HCT116 (cell line): Measurements from ENCODE around the gene TNFSF8. TPM values are rescaled to one million over a fixed set of nuclear protein-coding genes. Genes with fewer than 3 reads are reported as not detected.

Source experiments
- ATAC-seq: fragments of 200-7000 bp; cut with Tn5 transposase; 2 replicates; pipeline ENCODE4 v1.9.1; 2020; ENCODE audit warnings: mild to moderate bottlenecking, moderate library complexity
- BruUV-seq: library from RNA; stranded (reverse); fragments of 400-500 nt; replicated peaks from 2 replicates; lab custom pipeline; 2021; lab: Mats Ljungman, UMichigan
- CTCF ChIA-PET: fragments of 300-600 bp; sonication (Branson Sonifier 250); formaldehyde crosslinking; loops from one replicate; lab custom pipeline; 2021; ENCODE audit warnings: antibody characterized with exemption; lab: Charles Lee
- POLR2A ChIA-PET: fragments of 300-600, 350-600 bp; sonication (Branson Sonifier 250); formaldehyde crosslinking; loops from one replicate; lab custom pipeline; 2021; ENCODE audit warnings: antibody characterized with exemption; lab: Charles Lee
- RAD21 ChIA-PET, 2 experiments: fragments of 300-600 bp; sonication (Branson Sonifier 250); formaldehyde crosslinking; loops; one replicate each; lab custom pipeline; 2023; ENCODE audit warnings: low total read pairs in 2 of 2; ENCODE audit not compliant: uncharacterized antibody in 2 of 2, unreplicated experiment in 2 of 2, low non-redundant PET in 1 of 2; lab: Charles Lee
- DNase-seq: peaks from one replicate; pipeline ENCODE4 v3.0.0-alpha.2; 2010; ENCODE audit warnings: low read depth, low spot score
- H2AFZ ChIP-seq: fragments of 200-600 bp; shearing (Covaris generic), sonication (generic); 2 replicates; pipeline ENCODE4 v1.6.1; 2017; ENCODE audit warnings: low read depth, mixed run types, mixed read lengths, antibody characterized with exemption, low read length; ENCODE audit not compliant: poor library complexity, severe bottlenecking
- H3K27ac ChIP-seq: 2 replicates; pipeline ENCODE4 v1.5.1; 2012; ENCODE audit warnings: low read depth, low read length
- H3K27me3 ChIP-seq: fragments of 200-600 bp; sonication (generic); 2 replicates; pipeline ENCODE4 v1.6.1; 2016; ENCODE audit warnings: mixed run types, low read length, mixed read lengths; ENCODE audit not compliant: insufficient read depth
- H3K36me3 ChIP-seq, 2 experiments: fragments of 200-500 bp in 1 of 2; fragments of 200-600 bp in 1 of 2; sonication (Bioruptor generic) in 1 of 2; sonication (generic) in 1 of 2; 2 replicates each; pipeline versions ENCODE4 v1.5.1 to v1.6.1; 2014 to 2016; ENCODE audit warnings: low read length in 2 of 2, inconsistent platforms in 1 of 2, mixed read lengths in 1 of 2, mixed run types in 1 of 2; ENCODE audit not compliant: insufficient read depth in 2 of 2, control insufficient read depth in 1 of 2
- H3K4me1 ChIP-seq, 2 experiments: fragments of 200-600 bp in 1 of 2; sonication (generic) in 1 of 2; 2 replicates each; pipeline versions ENCODE4 v1.5.1 to v1.6.1; 2012 to 2017; ENCODE audit warnings: low read length in 2 of 2, inconsistent platforms in 1 of 2, mild to moderate bottlenecking in 1 of 2, mixed read lengths in 1 of 2, mixed run types in 1 of 2, moderate library complexity in 1 of 2; ENCODE audit not compliant: insufficient read depth in 2 of 2, control insufficient read depth in 1 of 2
- H3K4me2 ChIP-seq: fragments of 200-600 bp; sonication (generic); 2 replicates; pipeline ENCODE4 v1.6.1; 2017; ENCODE audit warnings: mixed run types, low read length, mixed read lengths
- H3K4me3 ChIP-seq, 2 experiments: fragments of 200-600 bp in 1 of 2; sonication (generic) in 1 of 2; replicated peaks in 1 of 2; 2 replicates each; pipeline ENCODE4 v1.5.1; 2011 to 2016; ENCODE audit warnings: low read length in 2 of 2, control low read depth in 1 of 2, low read depth in 1 of 2, mild to moderate bottlenecking in 1 of 2, mixed read lengths in 1 of 2, mixed run types in 1 of 2
- H3K79me2 ChIP-seq: fragments of 200-600 bp; sonication (generic); 2 replicates; pipeline ENCODE4 v1.6.1; 2017; ENCODE audit warnings: mild to moderate bottlenecking, mixed run types, low read length, moderate library complexity, mixed read lengths; ENCODE audit not compliant: insufficient read depth
- H3K9ac ChIP-seq: fragments of 200-600 bp; sonication (generic); 2 replicates; pipeline ENCODE4 v1.6.1; 2016; ENCODE audit warnings: low read length, mixed read lengths
- H3K9me2 ChIP-seq: fragments of 200-600 bp; sonication (generic), shearing (Covaris generic); 2 replicates; pipeline ENCODE4 v1.6.1; 2017; ENCODE audit warnings: mixed run types, mild to moderate bottlenecking, moderate library complexity; ENCODE audit not compliant: insufficient read depth
- H3K9me3 ChIP-seq, 2 experiments: fragments of 200-500 bp in 1 of 2; fragments of 200-600 bp in 1 of 2; sonication (Bioruptor generic) in 1 of 2; sonication (generic) in 1 of 2; 2 replicates each; pipeline ENCODE4 v1.6.1; 2014 to 2017; ENCODE audit warnings: low read length in 2 of 2, mixed read lengths in 2 of 2, inconsistent platforms in 1 of 2, low read depth in 1 of 2, mild to moderate bottlenecking in 1 of 2, mixed run types in 1 of 2, moderate library complexity in 1 of 2; ENCODE audit not compliant: control insufficient read depth in 1 of 2, insufficient read depth in 1 of 2
- H4K20me1 ChIP-seq: fragments of 200-600 bp; sonication (generic), shearing (Covaris generic); 2 replicates; pipeline ENCODE4 v1.6.1; 2017; ENCODE audit warnings: mixed run types, mild to moderate bottlenecking, moderate library complexity; ENCODE audit not compliant: insufficient read depth
- EGR1 ChIP-seq: IDR thresholded peaks from 2 replicates; pipeline ENCODE4 v1.6.1; 2012; ENCODE audit warnings: low read depth
- EZH2phosphoT487 ChIP-seq: fragments of 200-600 bp; IDR thresholded peaks from 2 replicates; pipeline ENCODE4 v1.6.1; 2018; ENCODE audit warnings: antibody characterized with exemption, borderline replicate concordance
- SIN3A ChIP-seq: IDR thresholded peaks from 2 replicates; pipeline ENCODE4 v1.6.1; 2012; ENCODE audit warnings: low read depth
- intact Hi-C: fragments of 100-400 bp; cut with micrococcal nuclease; formaldehyde crosslinking; loops from 2 replicates; pipeline ENCODE4 v1.10.0; 2022
- total RNA-seq: library from RNA; stranded (reverse); gene quantifications from one replicate; pipeline ENCODE4 v1.2.1, GENCODE V29; 2021; ENCODE audit not compliant: unreplicated experiment
- TF ChIP-seq, protein P1 (sequence below): IDR thresholded peaks from 2 replicates; pipeline ENCODE4 v1.6.1; 2011; ENCODE audit warnings: mild to moderate bottlenecking, low read length, moderate library complexity; ENCODE audit not compliant: insufficient replicate concordance; ENCODE audit errors: extremely low read depth

The TNFSF8 gene
- total RNA-seq, 1 experiment from 2014 or later: not detected

DNA sequence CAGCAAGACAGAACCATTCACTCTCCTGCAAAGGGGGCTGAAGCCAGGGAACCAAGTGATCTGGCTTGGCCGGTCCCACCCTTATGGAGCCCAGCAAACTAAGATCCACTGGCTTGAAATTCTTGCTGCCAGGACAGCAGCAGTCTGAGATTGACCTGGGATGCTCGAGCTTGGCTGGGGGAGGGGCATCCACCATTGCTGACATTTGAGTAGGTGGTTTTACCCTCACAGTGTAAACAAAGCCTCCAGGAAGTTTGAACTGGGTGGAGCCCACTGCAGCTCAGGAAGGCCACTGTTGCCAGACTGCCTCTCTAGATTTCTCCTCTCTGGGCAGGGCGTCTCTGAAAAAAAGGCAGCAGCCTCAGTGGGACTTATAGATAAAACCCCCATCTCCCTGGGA, 60.5 kb downstream of the TNFSF8 start:
- TF ChIP-seq EZH2phosphoT487 (no peak), EGR1 (no peak), SIN3A (no peak)
- TF ChIP-seq, protein P1, sequence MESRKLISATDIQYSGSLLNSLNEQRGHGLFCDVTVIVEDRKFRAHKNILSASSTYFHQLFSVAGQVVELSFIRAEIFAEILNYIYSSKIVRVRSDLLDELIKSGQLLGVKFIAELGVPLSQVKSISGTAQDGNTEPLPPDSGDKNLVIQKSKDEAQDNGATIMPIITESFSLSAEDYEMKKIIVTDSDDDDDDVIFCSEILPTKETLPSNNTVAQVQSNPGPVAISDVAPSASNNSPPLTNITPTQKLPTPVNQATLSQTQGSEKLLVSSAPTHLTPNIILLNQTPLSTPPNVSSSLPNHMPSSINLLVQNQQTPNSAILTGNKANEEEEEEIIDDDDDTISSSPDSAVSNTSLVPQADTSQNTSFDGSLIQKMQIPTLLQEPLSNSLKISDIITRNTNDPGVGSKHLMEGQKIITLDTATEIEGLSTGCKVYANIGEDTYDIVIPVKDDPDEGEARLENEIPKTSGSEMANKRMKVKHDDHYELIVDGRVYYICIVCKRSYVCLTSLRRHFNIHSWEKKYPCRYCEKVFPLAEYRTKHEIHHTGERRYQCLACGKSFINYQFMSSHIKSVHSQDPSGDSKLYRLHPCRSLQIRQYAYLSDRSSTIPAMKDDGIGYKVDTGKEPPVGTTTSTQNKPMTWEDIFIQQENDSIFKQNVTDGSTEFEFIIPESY: no peak
- ATAC-seq: no peak
- DNase-seq: no peak
- Histone ChIP-seq H3K4me2 (no peak overlapping the region), H2AFZ (no peak overlapping the region), H3K4me3 (no peak overlapping the region), H3K36me3 (no peaks in the 10 kb centered on the region), H3K9ac (no peak overlapping the region), H3K9me2 (no peaks in the 10 kb centered on the region), H3K27ac (no peak overlapping the region), H3K9me3 (no peaks in the 10 kb centered on the region), H4K20me1 (no peaks in the 10 kb centered on the region), H3K79me2 (no peaks in the 10 kb centered on the region), H3K4me1 (peaks cover 0 to 2% of the 10 kb centered on the region in 2 experiments; a peak in 2 of 4 replicates), H3K27me3 (no peaks in the 10 kb centered on the region)
- CTCF ChIA-PET: no interaction called here
- intact Hi-C loops: no loop called here
- RAD21 ChIA-PET: no interaction called here
- no TSS peak for BruUV-seq
- POLR2A ChIA-PET: no interaction called here

DNA sequence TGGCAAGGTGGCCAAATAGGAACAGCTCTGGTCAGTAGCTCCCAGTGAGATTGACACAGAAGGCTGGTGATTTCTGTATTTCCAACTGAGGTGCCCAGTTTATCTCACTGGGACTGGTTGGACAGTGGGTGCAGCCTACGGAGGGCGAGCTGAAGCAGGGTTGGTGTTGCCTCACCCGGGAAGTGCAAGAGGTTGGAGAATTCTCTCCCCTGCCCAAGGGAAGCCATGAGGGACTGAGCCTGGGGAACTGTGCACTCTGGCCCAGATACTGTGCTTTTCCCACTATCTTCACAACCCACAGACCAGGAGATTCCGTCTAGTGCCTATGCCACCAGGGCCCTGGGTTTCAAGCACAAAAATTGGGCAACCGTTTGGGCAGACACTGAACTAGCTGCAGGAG, 61.0 kb downstream of the TNFSF8 start:
- H3K27me3 ChIP-seq: no peaks in the 10 kb centered on the region
- no TSS peak for BruUV-seq
- DNase-seq (no peak), ATAC-seq (no peak)
- no peak for TF ChIP-seq EGR1
- no peak overlapping the region for H3K9ac ChIP-seq
- H3K36me3 ChIP-seq: no peaks in the 10 kb centered on the region
- RAD21 ChIA-PET: no interaction called here
- no peaks in the 10 kb centered on the region for H4K20me1 ChIP-seq
- CTCF ChIA-PET: no interaction called here
- intact Hi-C loops: no loop called here
- H3K27ac ChIP-seq: no peak overlapping the region
- POLR2A ChIA-PET: no interaction called here
- H3K9me3 ChIP-seq: no peaks in the 10 kb centered on the region
- H3K4me1 ChIP-seq: peaks cover 0 to 2% of the 10 kb centered on the region in 2 experiments; a peak in 2 of 4 replicates
- H3K9me2 ChIP-seq: no peaks in the 10 kb centered on the region
- H3K4me2 ChIP-seq: no peak overlapping the region
- H3K79me2 ChIP-seq: no peaks in the 10 kb centered on the region
- H2AFZ ChIP-seq: no peak overlapping the region
- no peak overlapping the region for H3K4me3 ChIP-seq
